ENCODE results near the gene AHDC1.
"Not testable (repeated sequence)": the region's sequence is repeated elsewhere in the genome, so short reads cannot be mapped to it uniquely, and the experiment has no call there.

AHDC1 gene

GRCh38 chr1:27553823-27554222 is 50.1 kb downstream of the AHDC1 start:
- not testable (repeated sequence) for H2BK5ac ChIP-seq (ENCODE audit: low read length); DNase-seq; H3K79me1 ChIP-seq (ENCODE audit: low read length); H3K56ac ChIP-seq (ENCODE audit: low read length); H3K9ac ChIP-seq (ENCODE audit: low read length); H4K5ac ChIP-seq (ENCODE audit: low read length); H3K27me3 ChIP-seq (ENCODE audit: insufficient read depth, low read length, poor library complexity); H3K18ac ChIP-seq (ENCODE audit: low read length); H3K36me3 ChIP-seq (ENCODE audit: control insufficient read depth, insufficient read depth, low read length); H3K4ac ChIP-seq (ENCODE audit: low read depth, low read length); H2BK15ac ChIP-seq (replicated peaks; ENCODE audit: low read depth); H2AK5ac ChIP-seq (ENCODE audit: low read length); H3K27ac ChIP-seq (ENCODE audit: low read depth, low read length); H4K8ac ChIP-seq (ENCODE audit: low read depth, low read length); H3K23ac ChIP-seq (ENCODE audit: low read length); H3K4me3 ChIP-seq (ENCODE audit: low read length); H3K79me2 ChIP-seq (ENCODE audit: control insufficient read depth, insufficient read depth, low read length); H2BK120ac ChIP-seq (ENCODE audit: low read depth, low read length); H3K4me2 ChIP-seq (ENCODE audit: low read length)
- H3K4me1 ChIP-seq (ENCODE audit: control insufficient read depth, low read depth, low read length), result peaks cover 14% of the 10 kb centered on the region
- WGBS (ENCODE audit: extremely low coverage, insufficient coverage, low lambda C conversion rate), result no CpG with 5 or more reads among the region's 7 CpGs

DNA sequence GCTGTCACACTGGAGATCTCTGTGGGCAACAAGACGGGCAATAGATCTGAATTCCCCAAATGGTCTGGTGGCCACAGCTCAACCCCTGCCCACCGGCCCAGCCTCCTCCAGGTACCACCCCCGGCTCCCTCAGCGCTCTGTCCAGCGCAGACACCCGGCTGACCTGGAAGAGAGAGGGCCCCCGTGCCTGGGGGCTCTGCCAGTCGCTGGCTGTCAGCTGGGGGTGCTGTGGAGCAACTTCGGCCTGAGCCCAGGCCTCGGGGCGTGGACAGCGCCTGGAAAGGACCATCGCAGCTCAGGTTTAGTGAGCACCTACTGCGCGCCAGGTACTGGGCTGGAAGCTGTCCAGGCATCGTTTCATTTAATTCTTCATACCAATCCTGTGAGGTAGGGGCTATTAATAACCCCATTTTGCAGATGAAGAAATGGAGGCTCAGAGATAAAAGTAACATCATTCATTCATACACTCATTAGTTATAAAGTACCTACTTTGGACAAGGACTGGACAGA is 51.0 kb downstream of the AHDC1 start:
- Histone ChIP-seq H3K27me3 (ENCODE audit: insufficient read depth, low read length, poor library complexity) (no peaks in the 10 kb centered on the region), H3K56ac (ENCODE audit: low read length) (no peak overlapping the region), H3K79me1 (ENCODE audit: low read length) (peaks cover 2% of the 10 kb centered on the region), H2BK120ac (ENCODE audit: low read depth, low read length) (no peak overlapping the region), H4K8ac (ENCODE audit: low read depth, low read length) (no peak overlapping the region), H3K18ac (ENCODE audit: low read length) (no peak overlapping the region), H3K9ac (ENCODE audit: low read length) (no peak overlapping the region), H3K4ac (ENCODE audit: low read depth, low read length) (no peak overlapping the region), H2BK5ac (ENCODE audit: low read length) (no peak overlapping the region), H4K5ac (ENCODE audit: low read length) (no peak overlapping the region), H2BK15ac (replicated peaks; ENCODE audit: low read depth) (no peak overlapping the region), H2AK5ac (ENCODE audit: low read length) (no peak overlapping the region), H3K4me3 (ENCODE audit: low read length) (no peak overlapping the region), H3K4me1 (ENCODE audit: control insufficient read depth, low read depth, low read length) (peaks cover 14% of the 10 kb centered on the region), H3K4me2 (ENCODE audit: low read length) (no peak overlapping the region), H3K36me3 (ENCODE audit: control insufficient read depth, insufficient read depth, low read length) (peaks cover 2% of the 10 kb centered on the region), H3K27ac (ENCODE audit: low read depth, low read length) (no peak overlapping the region), H3K23ac (ENCODE audit: low read length) (no peak overlapping the region), H3K79me2 (ENCODE audit: control insufficient read depth, insufficient read depth, low read length) (no peaks in the 10 kb centered on the region)
- DNase-seq, result peak; percentile 27
- whole genome bisulfite sequencing (ENCODE audit: extremely low coverage, insufficient coverage, low lambda C conversion rate), result no CpG with 5 or more reads among the region's 16 CpGs

DNA sequence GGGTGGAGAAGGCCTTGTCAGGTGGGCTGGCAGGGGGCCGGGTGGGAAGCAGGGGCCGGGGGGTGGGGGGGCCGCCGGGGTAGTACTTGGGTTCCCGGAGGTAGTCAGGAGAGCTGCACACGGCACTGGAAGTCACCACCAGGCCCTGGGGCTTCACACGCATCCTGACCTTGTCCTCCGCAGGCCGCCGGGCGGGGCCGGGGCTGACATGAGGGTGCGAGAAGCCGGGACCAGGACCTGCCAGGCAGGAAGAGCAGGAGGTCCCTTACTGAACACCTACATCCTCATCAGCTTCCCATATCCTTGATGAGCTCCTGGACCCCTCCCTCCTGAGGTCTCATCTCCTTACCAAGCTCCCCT is 52.0 kb downstream of the AHDC1 start:
- Histone ChIP-seq H3K56ac (ENCODE audit: low read length) (no peak overlapping the region), H3K4ac (ENCODE audit: low read depth, low read length) (no peak overlapping the region), H2BK15ac (replicated peaks; ENCODE audit: low read depth) (no peak overlapping the region), H2BK120ac (ENCODE audit: low read depth, low read length) (no peak overlapping the region), H3K23ac (ENCODE audit: low read length) (no peak overlapping the region), H3K27ac (ENCODE audit: low read depth, low read length) (no peak overlapping the region), H2AK5ac (ENCODE audit: low read length) (no peak overlapping the region), H3K79me1 (ENCODE audit: low read length) (peaks cover 2% of the 10 kb centered on the region), H3K4me1 (ENCODE audit: control insufficient read depth, low read depth, low read length) (peaks cover 8% of the 10 kb centered on the region), H3K9ac (ENCODE audit: low read length) (no peak overlapping the region), H3K4me3 (ENCODE audit: low read length) (no peak overlapping the region), H4K5ac (ENCODE audit: low read length) (no peak overlapping the region), H3K79me2 (ENCODE audit: control insufficient read depth, insufficient read depth, low read length) (no peaks in the 10 kb centered on the region), H2BK5ac (ENCODE audit: low read length) (no peak overlapping the region), H3K36me3 (ENCODE audit: control insufficient read depth, insufficient read depth, low read length) (peaks cover 2% of the 10 kb centered on the region), H3K27me3 (ENCODE audit: insufficient read depth, low read length, poor library complexity) (no peaks in the 10 kb centered on the region), H3K18ac (ENCODE audit: low read length) (no peak overlapping the region), H4K8ac (ENCODE audit: low read depth, low read length) (no peak overlapping the region), H3K4me2 (ENCODE audit: low read length) (no peak overlapping the region)
- no CpG with 5 or more reads among the region's 14 CpGs for WGBS (ENCODE audit: extremely low coverage, insufficient coverage, low lambda C conversion rate)
- DNase-seq, result no peak

- Histone ChIP-seq H3K4me3 (ENCODE audit: low read length) (no peak overlapping the region), H4K8ac (ENCODE audit: low read depth, low read length) (no peak overlapping the region), H3K56ac (ENCODE audit: low read length) (no peak overlapping the region), H3K36me3 (ENCODE audit: control insufficient read depth, insufficient read depth, low read length) (peaks cover 2% of the 10 kb centered on the region), H3K4me1 (ENCODE audit: control insufficient read depth, low read depth, low read length) (peaks cover 5% of the 10 kb centered on the region), H2BK15ac (replicated peaks; ENCODE audit: low read depth) (no peak overlapping the region), H3K79me2 (ENCODE audit: control insufficient read depth, insufficient read depth, low read length) (no peaks in the 10 kb centered on the region), H3K4ac (ENCODE audit: low read depth, low read length) (no peak overlapping the region), H3K23ac (ENCODE audit: low read length) (no peak overlapping the region), H3K18ac (ENCODE audit: low read length) (no peak overlapping the region), H3K79me1 (ENCODE audit: low read length) (peaks cover 2% of the 10 kb centered on the region), H2BK5ac (ENCODE audit: low read length) (no peak overlapping the region), H3K9ac (ENCODE audit: low read length) (no peak overlapping the region), H3K27me3 (ENCODE audit: insufficient read depth, low read length, poor library complexity) (no peaks in the 10 kb centered on the region), H2BK120ac (ENCODE audit: low read depth, low read length) (no peak overlapping the region), H3K27ac (ENCODE audit: low read depth, low read length) (no peak overlapping the region), H3K4me2 (ENCODE audit: low read length) (no peak overlapping the region), H2AK5ac (ENCODE audit: low read length) (no peak overlapping the region), H4K5ac (ENCODE audit: low read length) (no peak overlapping the region)
- DNase-seq, result no peak
- no CpG with 5 or more reads among the region's 48 CpGs for WGBS (ENCODE audit: extremely low coverage, insufficient coverage, low lambda C conversion rate)
Measured at GRCh38 chr1:27551170-27551952, 52.6 kb downstream of the AHDC1 start.

DNA sequence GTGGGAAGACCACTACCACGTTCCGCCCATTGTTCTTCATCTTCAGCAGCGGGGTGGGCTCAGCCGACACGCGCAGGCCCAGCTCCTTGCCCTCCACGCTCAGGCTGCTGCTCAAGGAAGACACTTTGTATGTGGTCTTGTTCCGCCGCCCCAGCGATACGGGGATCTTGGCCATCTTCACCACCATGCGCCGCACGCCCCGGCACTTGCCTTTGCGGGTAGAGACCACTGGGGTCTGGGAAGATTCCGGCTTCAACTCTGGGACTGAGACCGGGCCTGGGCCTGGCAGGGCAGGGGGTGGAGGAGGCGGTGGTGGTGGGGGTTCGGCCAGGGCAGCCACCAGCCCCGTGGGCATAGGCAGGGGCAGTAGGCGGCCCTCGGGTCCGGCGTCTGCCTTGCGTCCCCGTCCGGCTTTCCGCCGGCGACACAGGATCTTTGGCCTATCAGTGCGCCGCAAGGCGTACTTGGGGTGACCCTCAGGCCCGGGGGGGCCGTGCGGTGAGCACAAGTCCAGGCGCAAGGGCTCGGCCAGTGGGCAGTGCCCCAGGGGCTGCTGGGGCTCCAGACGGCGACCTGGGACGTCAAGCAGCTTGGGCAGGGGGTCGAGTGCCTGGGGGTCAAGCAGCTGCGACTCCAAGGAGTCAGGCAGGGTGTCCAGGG is 53.3 kb downstream of the AHDC1 start:
- no peak overlapping the region for H2BK120ac ChIP-seq (ENCODE audit: low read depth, low read length)
- H3K56ac ChIP-seq (ENCODE audit: low read length), result no peak overlapping the region
- H3K27ac ChIP-seq (ENCODE audit: low read depth, low read length), result no peak overlapping the region
- H3K4me1 ChIP-seq (ENCODE audit: control insufficient read depth, low read depth, low read length), result peaks cover under 1% of the 10 kb centered on the region
- H3K4ac ChIP-seq (ENCODE audit: low read depth, low read length), result no peak overlapping the region
- H3K18ac ChIP-seq (ENCODE audit: low read length), result no peak overlapping the region
- H3K4me2 ChIP-seq (ENCODE audit: low read length), result no peak overlapping the region
- H3K23ac ChIP-seq (ENCODE audit: low read length), result no peak overlapping the region
- H3K79me1 ChIP-seq (ENCODE audit: low read length), result peaks cover 2% of the 10 kb centered on the region
- peaks cover 2% of the 10 kb centered on the region for H3K36me3 ChIP-seq (ENCODE audit: control insufficient read depth, insufficient read depth, low read length)
- DNase-seq, result no peak
- H2AK5ac ChIP-seq (ENCODE audit: low read length), result no peak overlapping the region
- H3K79me2 ChIP-seq (ENCODE audit: control insufficient read depth, insufficient read depth, low read length), result no peaks in the 10 kb centered on the region
- H4K5ac ChIP-seq (ENCODE audit: low read length), result no peak overlapping the region
- no peaks in the 10 kb centered on the region for H3K27me3 ChIP-seq (ENCODE audit: insufficient read depth, low read length, poor library complexity)
- H2BK15ac ChIP-seq (replicated peaks; ENCODE audit: low read depth), result no peak overlapping the region
- no peak overlapping the region for H2BK5ac ChIP-seq (ENCODE audit: low read length)
- no peak overlapping the region for H3K9ac ChIP-seq (ENCODE audit: low read length)
- no peak overlapping the region for H3K4me3 ChIP-seq (ENCODE audit: low read length)
- WGBS (ENCODE audit: extremely low coverage, insufficient coverage, low lambda C conversion rate), result no CpG with 5 or more reads among the region's 44 CpGs
- no peak overlapping the region for H4K8ac ChIP-seq (ENCODE audit: low read depth, low read length)

All from mesendoderm (in vitro differentiated cells).